ENCODE measurements around the gene MAS1L.

DNA sequence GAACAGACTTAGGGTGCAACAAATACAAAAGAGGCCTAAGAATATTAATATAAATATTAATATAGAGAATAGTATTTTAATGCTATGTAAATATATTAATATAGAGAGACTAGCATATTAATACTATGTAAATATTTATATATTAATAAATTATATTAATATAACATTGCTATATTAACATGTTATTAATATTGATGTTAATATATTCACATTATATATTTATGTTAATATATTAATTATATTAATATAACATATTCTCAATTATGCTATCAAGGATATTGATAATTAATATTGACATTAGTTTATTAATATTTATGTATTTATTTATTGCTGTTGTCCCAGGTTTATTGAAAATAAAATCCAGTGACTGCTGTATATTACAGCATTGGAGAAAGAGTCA, 1.1 kb upstream of the MAS1L start:
- TF ChIP-seq, protein P1, sequence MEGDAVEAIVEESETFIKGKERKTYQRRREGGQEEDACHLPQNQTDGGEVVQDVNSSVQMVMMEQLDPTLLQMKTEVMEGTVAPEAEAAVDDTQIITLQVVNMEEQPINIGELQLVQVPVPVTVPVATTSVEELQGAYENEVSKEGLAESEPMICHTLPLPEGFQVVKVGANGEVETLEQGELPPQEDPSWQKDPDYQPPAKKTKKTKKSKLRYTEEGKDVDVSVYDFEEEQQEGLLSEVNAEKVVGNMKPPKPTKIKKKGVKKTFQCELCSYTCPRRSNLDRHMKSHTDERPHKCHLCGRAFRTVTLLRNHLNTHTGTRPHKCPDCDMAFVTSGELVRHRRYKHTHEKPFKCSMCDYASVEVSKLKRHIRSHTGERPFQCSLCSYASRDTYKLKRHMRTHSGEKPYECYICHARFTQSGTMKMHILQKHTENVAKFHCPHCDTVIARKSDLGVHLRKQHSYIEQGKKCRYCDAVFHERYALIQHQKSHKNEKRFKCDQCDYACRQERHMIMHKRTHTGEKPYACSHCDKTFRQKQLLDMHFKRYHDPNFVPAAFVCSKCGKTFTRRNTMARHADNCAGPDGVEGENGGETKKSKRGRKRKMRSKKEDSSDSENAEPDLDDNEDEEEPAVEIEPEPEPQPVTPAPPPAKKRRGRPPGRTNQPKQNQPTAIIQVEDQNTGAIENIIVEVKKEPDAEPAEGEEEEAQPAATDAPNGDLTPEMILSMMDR (IDR thresholded peaks at IDR 0.05; ENCODE audit: low read depth, low read length) = no peak
- no peak for TF ChIP-seq EZH2phosphoT487 (IDR thresholded peaks at IDR 0.05; ENCODE audit: low read depth)

Measured in OCI-LY3 (cell line).